Subcutaneous adipose tissue (tissue), 4 donors: ENCODE results near the gene DLGAP3. TPM values are rescaled to one million over a fixed set of nuclear protein-coding genes. Genes with fewer than 3 reads are reported as not detected.

Source experiments
- total RNA-seq, 4 donors: library from RNA; depleted of rRNA; stranded (reverse); fragments of >200 nt; gene quantifications; one replicate each; pipeline ENCODE4 v1.1.0, GENCODE V29; 2016
- TF ChIP-seq, protein P1 (sequence below): fragments of 450-650 bp; IDR thresholded peaks from one replicate; pipeline ENCODE4 v1.5.1; 2016; ENCODE audit warnings: low read depth, mild to moderate bottlenecking, control low read depth, antibody characterized with exemption, moderate library complexity

Gene DLGAP3
- total RNA-seq, 4 donors from 2014 or later: 0.17 TPM; not detected in 3

DNA sequence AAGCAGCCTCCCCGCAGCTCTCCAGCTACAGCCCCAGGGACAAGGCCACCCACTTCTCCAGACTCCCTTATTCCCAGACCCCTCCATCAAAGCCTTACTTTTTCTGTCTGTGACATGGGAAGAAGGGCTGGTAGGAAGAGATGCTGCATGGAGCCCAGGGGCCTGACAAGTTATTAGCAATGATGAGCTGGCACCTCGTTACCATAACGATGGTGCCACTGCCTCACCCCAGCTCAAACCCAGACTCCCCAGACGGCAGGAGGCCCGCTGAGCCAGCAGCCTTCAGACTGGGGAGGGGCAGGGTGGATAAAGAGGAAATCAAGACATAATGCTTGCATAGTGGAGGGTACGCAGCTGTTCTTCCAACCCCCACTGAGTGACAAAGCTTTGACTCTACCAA is 3.3 kb downstream of the DLGAP3 start:
- TF ChIP-seq, protein P1, sequence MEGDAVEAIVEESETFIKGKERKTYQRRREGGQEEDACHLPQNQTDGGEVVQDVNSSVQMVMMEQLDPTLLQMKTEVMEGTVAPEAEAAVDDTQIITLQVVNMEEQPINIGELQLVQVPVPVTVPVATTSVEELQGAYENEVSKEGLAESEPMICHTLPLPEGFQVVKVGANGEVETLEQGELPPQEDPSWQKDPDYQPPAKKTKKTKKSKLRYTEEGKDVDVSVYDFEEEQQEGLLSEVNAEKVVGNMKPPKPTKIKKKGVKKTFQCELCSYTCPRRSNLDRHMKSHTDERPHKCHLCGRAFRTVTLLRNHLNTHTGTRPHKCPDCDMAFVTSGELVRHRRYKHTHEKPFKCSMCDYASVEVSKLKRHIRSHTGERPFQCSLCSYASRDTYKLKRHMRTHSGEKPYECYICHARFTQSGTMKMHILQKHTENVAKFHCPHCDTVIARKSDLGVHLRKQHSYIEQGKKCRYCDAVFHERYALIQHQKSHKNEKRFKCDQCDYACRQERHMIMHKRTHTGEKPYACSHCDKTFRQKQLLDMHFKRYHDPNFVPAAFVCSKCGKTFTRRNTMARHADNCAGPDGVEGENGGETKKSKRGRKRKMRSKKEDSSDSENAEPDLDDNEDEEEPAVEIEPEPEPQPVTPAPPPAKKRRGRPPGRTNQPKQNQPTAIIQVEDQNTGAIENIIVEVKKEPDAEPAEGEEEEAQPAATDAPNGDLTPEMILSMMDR: no peak

DNA sequence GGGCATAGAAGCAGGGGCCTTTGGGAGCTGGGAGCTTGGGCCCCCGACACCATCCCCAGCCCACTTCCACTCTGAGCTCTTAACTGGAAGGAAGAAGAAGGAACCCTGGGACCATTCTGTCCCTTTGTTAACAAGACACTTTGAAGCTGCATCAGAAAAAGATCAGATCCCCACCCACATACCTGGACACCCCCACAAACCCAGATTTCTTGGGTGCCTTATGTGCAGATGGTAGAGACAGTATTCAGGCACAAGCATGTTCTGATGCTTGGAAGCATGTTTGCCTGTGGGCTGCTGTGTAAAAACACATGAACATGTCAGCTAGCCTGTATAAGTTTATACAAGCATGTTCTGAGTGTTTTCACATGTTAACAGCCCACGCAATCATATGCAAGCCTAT is 3.7 kb downstream of the DLGAP3 start:
- TF ChIP-seq, protein P1: no peak

DNA sequence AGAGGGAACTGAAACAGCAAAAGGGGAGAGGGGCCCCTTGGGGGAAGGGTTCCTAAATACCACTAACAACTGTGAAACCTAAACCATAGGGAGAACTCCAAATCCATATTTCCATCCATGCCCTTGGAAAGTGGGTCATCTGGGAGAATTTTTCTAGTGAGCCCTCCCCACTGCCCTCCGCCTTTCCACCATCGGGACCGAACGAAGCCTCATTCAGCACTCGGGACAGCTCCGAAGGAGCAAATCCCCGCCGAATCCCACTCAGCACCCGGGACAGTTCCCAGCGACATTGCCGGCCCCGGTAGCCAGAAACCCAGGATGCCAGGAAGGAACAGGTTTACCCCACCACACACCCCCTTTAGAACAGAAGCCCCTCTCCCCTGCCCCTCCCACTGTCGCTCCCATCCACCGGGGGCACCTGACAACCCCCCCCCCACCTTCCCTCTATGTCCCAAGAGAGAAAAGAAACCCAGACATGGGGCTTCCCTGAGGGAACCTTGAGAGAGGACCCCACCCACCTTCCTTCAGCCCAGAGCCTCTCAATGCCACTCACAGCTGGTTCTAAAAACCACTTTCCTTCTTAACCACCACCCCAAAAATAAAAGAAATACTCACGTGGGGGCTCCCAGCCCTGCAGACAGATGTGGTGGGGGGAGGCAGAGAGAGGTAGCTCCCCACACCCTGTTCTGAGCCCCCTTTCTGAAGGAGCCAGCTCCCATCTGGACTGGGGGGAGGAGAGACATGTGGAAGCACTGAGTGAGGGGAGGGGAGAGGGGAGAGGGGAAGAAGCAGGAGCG is 4.5 kb downstream of the DLGAP3 start:
- TF ChIP-seq, protein P1: no peak

DNA sequence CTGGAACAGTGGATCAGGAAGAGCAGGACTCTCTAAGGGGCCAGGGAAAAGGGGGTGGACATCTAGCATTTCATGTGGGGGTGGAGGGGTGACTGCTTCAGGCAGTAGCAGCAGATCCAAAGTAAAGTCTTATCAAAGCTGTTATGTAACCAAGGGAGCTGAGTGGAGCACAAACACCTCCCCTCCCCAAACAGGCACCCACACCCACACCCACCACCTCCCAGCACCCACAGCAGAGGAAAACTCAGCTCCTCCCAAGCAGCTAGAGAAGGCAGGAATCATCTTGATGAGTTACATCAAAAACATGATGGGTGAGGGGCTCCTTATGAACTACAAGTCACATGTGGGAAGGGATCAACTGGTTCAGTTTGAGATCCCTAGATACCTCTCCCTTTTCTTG is 6.0 kb downstream of the DLGAP3 start:
- TF ChIP-seq, protein P1: no peak

DNA sequence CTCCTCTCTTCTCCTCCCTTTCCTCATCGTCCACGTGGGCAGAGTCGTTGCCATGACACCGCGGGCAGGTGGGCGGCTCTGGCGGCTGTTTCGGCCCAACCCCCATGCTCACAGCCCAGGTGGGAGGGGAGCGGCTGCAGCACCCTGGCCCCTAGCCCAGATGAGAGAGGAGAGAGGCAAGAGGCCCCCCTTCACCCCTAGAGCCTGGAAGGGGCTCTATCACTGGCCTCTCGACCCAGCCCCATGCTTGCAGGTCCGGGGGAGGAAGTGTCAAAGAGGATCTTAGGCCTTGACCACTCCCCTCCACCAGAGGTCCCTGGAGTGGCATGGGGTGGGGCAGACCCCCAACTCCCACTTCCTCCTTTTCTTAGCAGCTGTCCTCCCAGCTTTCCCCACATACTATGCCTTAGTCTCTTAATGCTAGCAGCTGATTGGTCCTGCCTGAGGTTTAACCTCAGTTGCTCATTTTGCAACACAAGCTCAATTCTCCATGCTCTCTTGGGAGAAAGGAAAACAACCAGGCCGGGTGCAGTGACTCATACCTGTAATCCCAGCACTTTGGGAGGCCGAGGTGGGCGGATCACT is 10.4 kb downstream of the DLGAP3 start:
- TF ChIP-seq, protein P1: no peak

DNA sequence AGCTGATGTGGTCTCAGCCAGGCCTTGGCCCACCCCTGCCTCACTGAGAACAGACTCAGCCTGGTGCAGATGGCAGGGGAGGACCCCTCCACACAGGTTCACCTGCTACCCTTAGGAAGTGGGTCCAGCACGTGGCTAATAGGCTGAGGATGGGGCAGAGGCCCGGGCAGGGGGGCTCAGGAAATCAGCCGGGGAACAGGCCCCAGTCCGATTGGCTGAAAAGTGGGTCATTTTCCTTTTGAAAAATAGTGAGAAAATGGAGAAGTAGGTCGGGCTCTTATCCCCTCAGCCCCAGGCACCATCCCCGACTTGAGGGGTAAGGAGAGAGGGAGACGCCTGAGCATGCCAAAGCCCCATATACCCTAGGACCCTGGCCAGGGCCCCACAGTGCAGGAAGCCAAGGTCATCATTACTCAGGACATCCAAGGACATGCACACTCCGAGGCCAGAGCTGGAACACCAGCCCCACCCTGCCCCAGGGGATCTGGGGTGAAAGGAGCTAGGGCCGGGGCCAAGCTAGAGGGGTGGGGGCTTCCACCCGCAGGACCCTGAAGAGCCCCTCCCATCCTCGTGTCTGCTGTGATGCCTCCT is 11.0 kb downstream of the DLGAP3 start:
- TF ChIP-seq, protein P1: no peak

DNA sequence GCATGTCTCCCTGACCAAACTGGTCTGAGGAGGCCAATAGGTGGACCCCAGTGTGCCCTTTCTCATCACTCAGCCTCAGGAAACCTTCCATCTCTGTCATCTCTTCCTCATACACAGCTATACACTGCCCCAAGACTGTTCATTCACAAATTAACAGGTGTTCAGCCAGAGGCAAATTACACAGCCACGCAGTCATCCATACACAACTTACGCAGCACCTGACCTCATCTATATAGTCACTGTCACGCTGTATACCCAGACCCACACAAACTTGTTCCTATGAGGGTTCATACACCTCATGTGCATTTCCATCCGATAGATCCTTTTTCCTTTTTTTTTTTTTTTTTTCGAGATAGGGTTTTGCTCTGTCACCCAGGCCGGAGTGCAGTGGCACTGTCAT is 12.4 kb downstream of the DLGAP3 start:
- TF ChIP-seq, protein P1: no peak
